ENCODE results near the gene KCNAB1.
"Not testable (repeated sequence)": the region's sequence is repeated elsewhere in the genome, so short reads cannot be mapped to it uniquely, and the experiment has no call there.

KCNAB1 gene

GRCh38 chr3:156180077-156180476 lies 59.7 kb downstream of the KCNAB1 start:
- DNase-seq, result no peak

- DNase-seq, result peak; percentile 27 to 49 (median 29)
These were observed 61.1 kb downstream of the KCNAB1 start for GRCh38 chr3:156181509-156181908.

GRCh38 chr3:156183396-156183795 lies 63.0 kb downstream of the KCNAB1 start:
- no peak for DNase-seq

GRCh38 chr3:156184156-156184555 lies 63.8 kb downstream of the KCNAB1 start:
- DNase-seq, result no peak

GRCh38 chr3:156187146-156187769 lies 66.9 kb downstream of the KCNAB1 start:
- no peak for DNase-seq

- DNase-seq, result no peak
These were observed 68.4 kb downstream of the KCNAB1 start for GRCh38 chr3:156188757-156189156.

- no peak for DNase-seq
These were observed 69.5 kb downstream of the KCNAB1 start for GRCh38 chr3:156189927-156190326.

- DNase-seq, result not testable (repeated sequence)
These were observed 74.6 kb downstream of the KCNAB1 start for GRCh38 chr3:156194945-156195344.

- peak in 2 of 3 donors; percentile 3 to 19 for DNase-seq
These were observed 76.8 kb downstream of the KCNAB1 start for GRCh38 chr3:156197152-156197551.

- DNase-seq, result no peak
These were observed 81.3 kb downstream of the KCNAB1 start for GRCh38 chr3:156201411-156202405.

GRCh38 chr3:156206157-156206556 lies 85.8 kb downstream of the KCNAB1 start:
- DNase-seq, result no peak

- DNase-seq, result no peak
These were observed 87.7 kb downstream of the KCNAB1 start for GRCh38 chr3:156207802-156208685.

GRCh38 chr3:156209631-156210335 lies 89.4 kb downstream of the KCNAB1 start:
- DNase-seq, result no peak

GRCh38 chr3:156211583-156211982 lies 91.2 kb downstream of the KCNAB1 start:
- DNase-seq, result no peak

- no peak for DNase-seq
These were observed 94.3 kb downstream of the KCNAB1 start for GRCh38 chr3:156214676-156215075.

GRCh38 chr3:156215751-156216150 lies 95.4 kb downstream of the KCNAB1 start:
- DNase-seq, result no peak

GRCh38 chr3:156216216-156216615 lies 95.8 kb downstream of the KCNAB1 start:
- no peak for DNase-seq

GRCh38 chr3:156216852-156217251 lies 96.5 kb downstream of the KCNAB1 start:
- no peak for DNase-seq

- DNase-seq, result peak in 1 of 3 donors; percentile 5
These were observed 97.4 kb downstream of the KCNAB1 start for GRCh38 chr3:156217674-156218352.

GRCh38 chr3:156218353-156218744 lies 98.0 kb downstream of the KCNAB1 start:
- DNase-seq, result no peak

GRCh38 chr3:156222381-156222780 lies 102.0 kb downstream of the KCNAB1 start:
- not testable (repeated sequence) for DNase-seq

GRCh38 chr3:156224046-156224445 lies 103.7 kb downstream of the KCNAB1 start:
- DNase-seq, result not testable (repeated sequence)
